Activated T-cell treated with anti-CD3 and anti-CD28 coated beads, Interleukin-2, amount 50 U/mL, for 4 hours (primary cell): Measurements from ENCODE around the gene FHOD3. TPM values are rescaled to one million over a fixed set of nuclear protein-coding genes. Genes with fewer than 3 reads are reported as not detected.

ENCODE experiments used
- ATAC-seq, 2 donors: fragments of 200-7000 bp; cut with Tn5 transposase; one replicate each; pipeline ENCODE4 v1.10.0; 2021
- DNase-seq: peaks from one replicate; pipeline ENCODE4 v3.0.0-alpha.2; 2020
- H3K27me3 Mint-ChIP-seq: one replicate; pipeline ENCODE4 v1.8.0; 2021; ENCODE audit warnings: low read depth, mixed read lengths
- H3K36me3 Mint-ChIP-seq: one replicate; pipeline ENCODE4 v1.8.0; 2022; ENCODE audit warnings: mixed read lengths; ENCODE audit not compliant: insufficient read depth
- H3K4me1 Mint-ChIP-seq: one replicate; pipeline ENCODE4 v1.8.0; 2021; ENCODE audit warnings: low read depth, mixed read lengths
- H3K4me3 Mint-ChIP-seq: one replicate; pipeline ENCODE4 v1.8.0; 2021; ENCODE audit warnings: mild to moderate bottlenecking, moderate library complexity, mixed read lengths
- H3K9me3 Mint-ChIP-seq: one replicate; pipeline ENCODE4 v1.8.0; 2021; ENCODE audit warnings: mixed read lengths
- total RNA-seq, 3 donors: library from RNA; stranded (reverse); gene quantifications; one replicate each; pipeline ENCODE4 v1.2.1, GENCODE V29; 2021

Gene FHOD3
- total RNA-seq: under 1 TPM in 1 of 3 donors, not detected in 2; 0.13 TPM

GRCh38 chr18:36297417-36298125 lies at the start of gene FHOD3:
TSS of gene FHOD3 (plus strand) at chr18:36297713. CDS start at chr18:36297836, 123 bp downstream.
- peak; percentile 35 to 54 for ATAC-seq
- Mint-ChIP-seq H3K36me3 (no peaks in the 10 kb centered on the region), H3K4me3 (peak within 1 kb of the TSS; percentile 27), H3K9me3 (no peaks in the 10 kb centered on the region), H3K27me3 (peaks cover 37% of the 10 kb centered on the region), H3K4me1 (peaks cover 1% of the 10 kb centered on the region)
- DNase-seq: no peak

GRCh38 chr18:36249392-36249791 lies 48.1 kb upstream of the FHOD3 start:
- DNase-seq (no peak), ATAC-seq (no peak)
- no peak overlapping the region for H3K4me3 Mint-ChIP-seq
- H3K27me3 Mint-ChIP-seq: peaks cover 26% of the 10 kb centered on the region
- H3K9me3 Mint-ChIP-seq: peaks cover 11% of the 10 kb centered on the region
- no peaks in the 10 kb centered on the region for H3K36me3 Mint-ChIP-seq
- H3K4me1 Mint-ChIP-seq: no peaks in the 10 kb centered on the region

DNA sequence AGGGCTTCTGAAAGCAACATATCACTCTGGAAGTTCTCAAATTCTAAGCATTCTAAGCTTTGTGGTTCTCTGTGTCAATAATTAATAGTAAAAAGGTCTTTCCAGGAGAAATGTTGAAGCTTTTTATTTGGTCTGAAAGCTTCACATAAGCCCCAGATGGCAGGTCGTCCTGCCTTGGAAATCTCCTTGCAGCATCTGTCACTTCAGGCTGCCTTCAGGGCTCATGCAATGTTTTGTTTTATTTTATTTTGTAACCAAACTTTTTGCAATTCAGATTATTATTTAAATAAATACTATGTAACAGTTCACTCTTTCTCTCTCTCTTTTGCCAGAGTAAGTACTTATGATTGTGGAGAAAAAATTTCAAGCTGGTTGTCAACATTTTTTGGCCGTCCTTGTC lies 46.7 kb upstream of the FHOD3 start:
- Mint-ChIP-seq H3K36me3 (no peaks in the 10 kb centered on the region), H3K27me3 (peaks cover 22% of the 10 kb centered on the region)

DNA sequence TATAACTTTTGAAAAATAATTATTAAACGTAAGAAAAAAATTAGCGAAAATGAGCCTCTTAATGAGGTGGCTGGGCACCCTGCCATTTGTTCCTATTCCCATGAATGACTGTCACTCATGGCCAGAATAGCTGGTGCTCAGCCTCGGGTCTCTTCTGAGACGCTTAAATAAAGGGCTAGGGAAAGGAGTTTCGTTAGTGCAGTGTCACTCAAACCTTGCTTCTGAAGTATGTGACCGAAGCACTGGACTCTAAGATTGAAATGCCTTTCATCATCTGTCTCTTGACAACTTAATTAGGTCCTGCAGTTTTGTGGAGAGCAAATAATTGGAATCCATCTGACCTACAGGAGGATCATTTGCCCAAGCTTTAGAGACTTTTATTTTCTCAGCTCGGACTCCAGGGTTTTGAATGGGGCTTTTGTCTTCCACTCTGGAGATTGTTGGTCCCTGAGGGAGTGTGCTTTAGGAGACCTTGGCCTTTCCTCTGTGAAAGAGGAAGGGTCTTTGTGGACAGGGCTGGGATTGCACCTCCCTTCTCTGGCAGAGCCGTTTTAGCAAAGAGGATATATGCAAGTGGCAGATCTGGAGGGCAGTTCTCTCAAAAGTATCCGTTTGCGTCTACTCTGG lies 42.3 kb upstream of the FHOD3 start:
- no peaks in the 10 kb centered on the region for H3K4me1 Mint-ChIP-seq
- ATAC-seq (no peak), DNase-seq (no peak)
- no peaks in the 10 kb centered on the region for H3K9me3 Mint-ChIP-seq
- H3K4me3 Mint-ChIP-seq: no peak overlapping the region
- peaks cover 15% of the 10 kb centered on the region for H3K27me3 Mint-ChIP-seq
- H3K36me3 Mint-ChIP-seq: no peaks in the 10 kb centered on the region

More for the DNA sequence above, 46.7 kb upstream of the FHOD3 start:
- ATAC-seq (no peak), DNase-seq (no peak)
- H3K9me3 Mint-ChIP-seq: peaks cover 5% of the 10 kb centered on the region
- no peaks in the 10 kb centered on the region for H3K4me1 Mint-ChIP-seq
- no peak overlapping the region for H3K4me3 Mint-ChIP-seq

GRCh38 chr18:36256094-36256493 lies 41.4 kb upstream of the FHOD3 start:
- H3K4me1 Mint-ChIP-seq: no peaks in the 10 kb centered on the region
- H3K9me3 Mint-ChIP-seq: no peaks in the 10 kb centered on the region
- no peak overlapping the region for H3K4me3 Mint-ChIP-seq
- no peaks in the 10 kb centered on the region for H3K36me3 Mint-ChIP-seq
- H3K27me3 Mint-ChIP-seq: peaks cover 15% of the 10 kb centered on the region
- DNase-seq (no peak), ATAC-seq (no peak)

DNA sequence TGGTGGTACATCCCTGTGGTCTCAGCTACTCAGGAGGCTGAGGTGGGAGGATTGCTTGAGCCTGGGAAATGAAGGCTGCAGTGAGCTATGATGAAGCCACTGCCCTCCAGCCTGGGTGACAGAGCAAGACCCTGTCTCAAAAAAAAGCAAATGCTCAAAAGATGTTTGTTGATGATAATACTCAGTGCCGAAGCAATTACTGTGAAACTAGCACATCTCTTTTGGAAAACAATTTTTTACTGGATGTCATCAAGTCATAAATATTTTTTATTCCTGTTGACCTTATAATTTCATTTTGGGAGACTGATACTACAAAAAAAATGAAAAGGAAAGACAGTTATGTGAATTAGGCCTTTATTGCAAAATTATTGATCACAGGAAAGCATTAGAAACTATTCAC lies 34.5 kb upstream of the FHOD3 start:
- no peak for ATAC-seq
- H3K9me3 Mint-ChIP-seq: no peaks in the 10 kb centered on the region
- no peak for DNase-seq
- H3K4me3 Mint-ChIP-seq: no peak overlapping the region
- H3K4me1 Mint-ChIP-seq: no peaks in the 10 kb centered on the region
- H3K36me3 Mint-ChIP-seq: no peaks in the 10 kb centered on the region
- peaks cover 11% of the 10 kb centered on the region for H3K27me3 Mint-ChIP-seq

DNA sequence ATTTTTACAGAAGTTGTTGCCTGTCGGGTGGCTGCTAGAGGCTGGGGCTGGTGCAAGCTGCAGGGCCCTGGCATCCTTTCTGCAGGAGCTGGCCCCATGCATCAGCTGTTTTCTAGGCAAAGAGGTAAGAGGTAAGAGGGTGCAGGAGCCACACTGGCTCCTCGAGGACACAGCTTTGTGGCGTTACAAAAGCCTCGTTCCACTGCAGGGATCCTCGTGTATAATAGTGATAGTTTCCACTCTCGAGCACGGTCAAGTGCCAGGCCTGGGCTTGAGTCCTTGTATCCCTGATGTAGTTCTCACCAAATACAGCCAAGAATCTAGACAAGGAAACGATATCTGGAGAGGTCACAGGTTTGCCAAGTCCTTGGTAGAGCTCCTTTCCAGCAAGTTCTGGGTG lies 33.2 kb upstream of the FHOD3 start:
- H3K36me3 Mint-ChIP-seq: no peaks in the 10 kb centered on the region
- no peaks in the 10 kb centered on the region for H3K9me3 Mint-ChIP-seq
- H3K27me3 Mint-ChIP-seq: peaks cover 7% of the 10 kb centered on the region
- no peaks in the 10 kb centered on the region for H3K4me1 Mint-ChIP-seq
- ATAC-seq: no peak
- DNase-seq: no peak
- no peak overlapping the region for H3K4me3 Mint-ChIP-seq

DNA sequence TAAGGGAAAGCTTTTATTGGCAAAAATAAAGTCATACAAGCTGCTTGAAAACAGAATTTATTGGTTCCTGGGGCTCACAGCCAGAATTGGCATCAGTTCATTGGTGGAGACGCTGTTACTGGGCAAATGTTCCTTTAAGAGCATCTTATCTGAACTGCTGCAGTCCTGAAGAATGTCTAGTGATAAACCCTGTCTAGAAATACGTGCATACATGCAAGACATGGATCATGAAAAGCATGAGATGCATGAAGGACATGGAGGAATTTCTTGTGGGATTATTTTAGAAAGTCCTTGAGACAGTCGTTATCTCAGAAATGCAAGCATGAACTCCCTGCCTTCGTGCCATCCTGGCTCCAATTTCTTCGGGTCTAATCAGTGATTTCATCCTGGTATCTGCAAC lies 32.5 kb upstream of the FHOD3 start:
- H3K9me3 Mint-ChIP-seq: no peaks in the 10 kb centered on the region
- no peaks in the 10 kb centered on the region for H3K4me1 Mint-ChIP-seq
- DNase-seq (no peak), ATAC-seq (no peak)
- H3K36me3 Mint-ChIP-seq: no peaks in the 10 kb centered on the region
- H3K27me3 Mint-ChIP-seq: peaks cover 5% of the 10 kb centered on the region
- H3K4me3 Mint-ChIP-seq: no peak overlapping the region

DNA sequence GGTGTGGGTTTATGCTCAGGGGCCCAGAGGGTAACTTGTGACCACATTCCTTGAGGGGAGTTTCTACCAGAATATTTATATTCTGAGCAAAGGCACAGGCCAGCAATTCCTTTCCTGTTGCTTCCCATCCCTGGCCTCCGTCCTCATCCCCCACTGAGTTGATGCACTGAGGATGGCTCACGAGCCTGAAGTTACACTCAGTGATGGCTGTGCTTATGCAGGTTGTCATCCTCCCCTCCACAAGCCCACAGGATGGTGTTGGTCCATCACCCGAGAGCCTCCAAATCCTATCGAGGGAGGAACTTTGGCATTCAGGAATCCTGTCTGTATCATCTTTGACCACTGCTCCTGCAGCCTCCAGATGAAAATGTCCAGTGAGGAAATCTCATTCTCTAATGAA lies 28.4 kb upstream of the FHOD3 start:
- Mint-ChIP-seq H3K9me3 (no peaks in the 10 kb centered on the region), H3K4me3 (no peak overlapping the region), H3K4me1 (no peaks in the 10 kb centered on the region), H3K36me3 (no peaks in the 10 kb centered on the region), H3K27me3 (peaks cover 10% of the 10 kb centered on the region)
- no peak for ATAC-seq
- no peak for DNase-seq

DNA sequence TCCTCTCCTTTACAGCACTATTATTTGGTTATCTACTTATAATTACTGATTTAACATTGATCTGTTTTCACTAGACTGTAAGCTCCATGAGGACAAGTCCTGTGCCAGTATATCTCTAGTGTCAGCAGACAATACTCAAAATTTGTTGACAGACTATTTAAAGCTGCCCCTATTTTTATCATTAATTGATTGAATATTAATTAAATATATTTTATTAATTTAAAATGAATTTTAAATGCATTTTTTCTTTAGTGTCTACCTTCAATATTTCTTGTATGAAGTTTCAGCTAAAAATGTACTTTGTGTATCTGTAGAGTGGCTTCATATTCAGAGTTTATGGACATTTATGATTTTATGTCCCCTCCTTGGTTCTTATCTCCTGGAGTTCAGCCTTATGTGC lies 26.4 kb upstream of the FHOD3 start:
- DNase-seq (no peak), ATAC-seq (no peak)
- Mint-ChIP-seq H3K36me3 (no peaks in the 10 kb centered on the region), H3K4me3 (no peak overlapping the region), H3K9me3 (no peaks in the 10 kb centered on the region), H3K27me3 (peaks cover 15% of the 10 kb centered on the region), H3K4me1 (no peaks in the 10 kb centered on the region)

DNA sequence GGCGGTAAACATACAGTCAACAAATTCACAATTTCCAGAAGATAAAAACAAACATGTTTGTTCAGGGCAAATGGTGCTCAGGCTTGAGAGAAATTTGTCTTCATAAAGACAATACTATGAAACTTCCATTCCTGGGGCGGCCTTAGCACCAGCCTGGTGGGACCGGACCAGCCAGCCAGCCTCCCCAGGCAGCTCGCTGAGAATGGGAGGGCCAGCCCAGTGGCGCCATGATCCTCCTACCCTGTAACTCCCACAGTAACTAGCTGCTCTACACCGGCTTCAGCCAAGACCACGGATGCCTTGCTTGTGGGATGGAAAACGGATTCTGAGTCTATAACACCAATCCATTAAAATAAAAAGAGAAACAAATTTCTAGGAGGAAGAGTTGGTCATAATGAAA lies 24.2 kb upstream of the FHOD3 start:
- Mint-ChIP-seq H3K27me3 (peaks cover 18% of the 10 kb centered on the region), H3K36me3 (no peaks in the 10 kb centered on the region), H3K4me3 (no peak overlapping the region), H3K4me1 (no peaks in the 10 kb centered on the region), H3K9me3 (no peaks in the 10 kb centered on the region)
- no peak for DNase-seq
- ATAC-seq: no peak

DNA sequence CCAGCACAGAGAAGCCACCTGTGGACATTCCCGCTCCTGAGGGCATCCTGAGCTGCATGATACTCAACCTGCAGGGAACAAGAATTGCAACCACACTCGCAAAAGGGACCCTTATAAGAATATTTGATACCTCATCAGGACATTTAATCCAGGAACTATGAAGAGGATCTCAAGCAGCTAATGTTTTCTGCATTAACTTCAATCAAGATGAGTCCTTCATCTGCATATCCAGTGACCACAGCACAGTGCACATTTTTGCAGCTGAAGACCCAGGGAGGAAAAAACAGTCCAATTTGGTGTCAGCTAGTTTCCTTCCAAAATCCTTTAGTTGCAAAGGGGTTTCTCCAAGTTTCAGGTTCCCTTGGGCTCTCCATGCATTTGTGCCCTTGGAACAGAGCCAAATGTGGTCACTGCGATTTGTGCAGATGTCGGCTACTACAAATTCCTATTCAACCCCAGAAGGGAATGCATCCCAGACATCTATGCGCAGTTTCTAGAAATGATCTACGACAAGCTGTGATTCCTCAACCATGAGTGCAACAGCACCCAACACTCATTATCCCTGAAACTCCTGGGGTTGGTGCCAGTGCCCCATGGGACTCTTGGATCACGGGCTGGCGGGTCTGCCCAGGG lies 23.3 kb upstream of the FHOD3 start:
- H3K27me3 Mint-ChIP-seq: peaks cover 20% of the 10 kb centered on the region
- no peak overlapping the region for H3K4me3 Mint-ChIP-seq
- DNase-seq (no peak), ATAC-seq (no peak)
- no peaks in the 10 kb centered on the region for H3K36me3 Mint-ChIP-seq
- H3K4me1 Mint-ChIP-seq: no peaks in the 10 kb centered on the region
- no peaks in the 10 kb centered on the region for H3K9me3 Mint-ChIP-seq

- Mint-ChIP-seq H3K4me1 (no peaks in the 10 kb centered on the region), H3K9me3 (no peaks in the 10 kb centered on the region), H3K4me3 (no peak overlapping the region), H3K27me3 (peaks cover 21% of the 10 kb centered on the region), H3K36me3 (no peaks in the 10 kb centered on the region)
- ATAC-seq: no peak
- DNase-seq: no peak
These were observed 22.0 kb upstream of the FHOD3 start for GRCh38 chr18:36275561-36275960.

GRCh38 chr18:36279001-36279400 lies 18.5 kb upstream of the FHOD3 start:
- no peaks in the 10 kb centered on the region for H3K4me1 Mint-ChIP-seq
- no peaks in the 10 kb centered on the region for H3K9me3 Mint-ChIP-seq
- no peaks in the 10 kb centered on the region for H3K36me3 Mint-ChIP-seq
- DNase-seq (no peak), ATAC-seq (no peak)
- no peak overlapping the region for H3K4me3 Mint-ChIP-seq
- peaks cover 27% of the 10 kb centered on the region for H3K27me3 Mint-ChIP-seq

DNA sequence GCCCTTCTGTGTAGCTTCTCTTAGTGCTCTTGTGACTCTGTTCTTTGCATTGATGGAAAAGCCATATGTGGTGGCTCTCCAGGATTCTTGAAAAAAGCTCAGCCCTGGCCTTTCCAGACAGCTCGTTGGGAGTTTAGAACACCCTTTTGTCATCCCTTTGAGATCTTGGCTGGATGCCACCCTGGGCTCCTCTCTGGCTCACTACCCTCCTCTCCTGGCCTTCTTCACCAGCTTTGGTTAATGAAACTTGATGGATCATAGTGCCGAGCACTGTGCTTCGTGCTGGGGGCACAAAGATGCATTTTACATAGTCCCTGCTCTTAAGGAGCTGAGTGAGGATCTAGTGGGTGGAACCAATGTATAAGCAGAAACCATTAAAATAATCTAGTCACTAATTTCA lies 15.6 kb upstream of the FHOD3 start:
- peaks cover 18% of the 10 kb centered on the region for H3K27me3 Mint-ChIP-seq
- H3K36me3 Mint-ChIP-seq: no peaks in the 10 kb centered on the region
- peaks cover 3% of the 10 kb centered on the region for H3K4me1 Mint-ChIP-seq
- no peak overlapping the region for H3K4me3 Mint-ChIP-seq
- DNase-seq (no peak), ATAC-seq (no peak)
- H3K9me3 Mint-ChIP-seq: no peaks in the 10 kb centered on the region
